GM19025 (cell line): ENCODE data around the gene SIX3.

ENCODE experiments used
- ATAC-seq: cut with Tn5 transposase; IDR thresholded peaks from one replicate; pipeline ENCODE4 v1.9.1; 2021; ENCODE audit warnings: mild to moderate bottlenecking, low read depth, moderate library complexity; ENCODE audit not compliant: unreplicated experiment

The SIX3 gene

DNA sequence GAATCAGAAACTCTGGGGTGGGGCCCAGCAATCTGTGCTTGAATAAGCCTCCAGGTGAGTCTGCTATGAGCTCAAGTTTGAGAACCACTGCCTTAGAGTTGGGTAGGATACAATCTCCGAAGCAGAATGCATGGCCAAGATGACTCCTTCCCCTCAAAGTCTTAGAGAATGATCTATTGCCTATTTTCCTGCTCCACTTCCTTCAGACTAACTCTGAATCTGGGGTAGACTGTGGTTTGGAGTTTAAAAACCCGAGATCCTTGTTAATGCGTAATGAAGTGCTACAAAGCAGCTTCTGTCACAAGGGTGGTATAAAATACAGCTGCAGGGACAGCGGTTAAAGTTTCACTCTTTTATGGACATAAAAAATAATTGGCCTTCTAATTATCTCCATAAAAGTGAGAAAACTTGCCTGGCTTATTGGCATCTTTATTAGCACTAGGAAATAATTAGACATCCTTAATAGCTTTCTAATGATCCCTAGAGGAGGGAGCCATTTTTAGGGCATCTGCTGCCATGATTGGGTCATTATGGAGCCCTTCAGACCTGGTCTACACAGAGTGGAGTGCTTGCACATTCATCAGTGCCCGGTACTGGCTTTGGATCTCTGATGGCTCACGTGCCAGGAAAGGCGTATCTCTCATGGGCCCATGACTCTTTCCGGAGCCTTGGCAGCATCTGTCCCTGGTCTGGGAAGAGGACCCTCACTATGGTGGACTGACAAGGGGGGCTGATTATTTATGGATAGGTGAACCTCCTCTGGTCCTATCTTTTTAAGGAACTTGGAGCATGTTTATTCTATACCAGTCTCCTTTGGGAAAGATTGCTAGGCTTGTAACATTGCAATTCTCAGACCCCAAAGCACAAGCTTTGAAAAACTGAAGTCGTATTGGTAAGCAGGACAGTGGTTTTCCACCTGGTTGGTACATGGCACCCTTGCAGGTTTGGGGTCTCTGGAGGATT lies 39.5 kb downstream of the SIX3 start:
- ATAC-seq = no peak

- no peak for ATAC-seq
These were observed 40.2 kb downstream of the SIX3 start for GRCh38 chr2:44981714-44982108.

DNA sequence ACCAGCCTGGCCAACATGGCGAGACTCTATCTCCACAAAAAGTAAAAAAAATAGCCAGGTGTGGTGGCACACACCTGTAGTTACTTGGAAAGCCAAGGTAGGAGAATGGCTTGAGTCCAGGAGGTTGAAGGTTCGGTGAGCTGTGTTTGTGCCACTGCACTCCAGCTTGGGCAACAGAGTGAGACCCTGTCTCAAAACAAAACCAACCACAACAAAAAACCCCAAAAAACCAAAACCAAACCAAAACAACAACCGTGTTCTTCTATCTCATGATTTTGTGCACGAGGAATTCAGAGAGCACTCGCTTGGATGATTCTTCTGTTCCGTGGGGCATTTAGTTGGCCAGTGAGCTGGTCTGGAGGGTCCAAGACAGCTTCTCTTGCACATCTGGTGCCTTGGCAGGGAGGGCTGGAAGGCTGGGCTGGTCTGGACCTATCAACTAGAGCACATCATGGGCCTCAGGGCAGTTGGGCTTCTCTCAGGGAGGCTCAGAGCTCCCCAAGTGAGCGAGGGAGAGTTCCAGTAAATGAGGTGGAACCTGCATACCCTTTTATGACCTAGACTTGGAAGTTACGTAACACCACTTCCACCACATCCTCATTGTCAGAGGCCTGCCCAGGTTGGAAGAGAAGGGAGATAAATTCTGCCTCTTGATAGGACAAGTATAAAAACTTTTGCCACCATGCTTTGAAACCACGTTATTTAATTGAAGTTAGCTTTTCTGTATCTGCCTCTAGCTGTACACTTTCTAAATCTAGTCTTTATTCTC lies 42.5 kb downstream of the SIX3 start:
- no peak for ATAC-seq

- no peak for ATAC-seq
These were observed 47.7 kb downstream of the SIX3 start for GRCh38 chr2:44989176-44989575.

DNA sequence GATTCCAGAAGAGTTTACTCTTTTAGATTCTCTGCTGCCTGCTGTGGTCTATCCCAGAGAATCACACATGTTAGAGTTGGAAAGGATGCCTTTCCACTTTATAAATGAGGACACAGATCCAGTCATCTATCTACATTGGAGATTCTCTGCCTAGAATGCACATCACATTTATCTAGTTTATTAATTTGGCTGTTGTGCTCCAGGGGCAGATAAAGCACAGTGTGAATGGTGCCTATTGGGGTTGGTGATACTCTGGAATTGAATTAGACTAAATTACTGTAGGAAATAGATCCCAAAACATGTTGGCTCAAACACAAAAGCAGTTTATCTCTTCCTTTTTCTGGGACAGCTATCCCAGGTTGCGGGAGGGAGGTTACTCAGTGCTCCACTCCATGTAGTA lies 52.9 kb downstream of the SIX3 start:
- no peak for ATAC-seq
